H7 (cell line): ENCODE results near the gene ATXN7L1. TPM values are rescaled to one million over a fixed set of nuclear protein-coding genes. Genes with fewer than 3 reads are reported as not detected.
A peak's percentile ranks its signal among the peaks of the same experiment; 100 is the strongest.

Experiments used
- DNase-seq: peaks from one replicate; pipeline ENCODE4 v3.0.0; 2012
- H3K27me3 ChIP-seq: 2 replicates; pipeline ENCODE4 v1.6.0; 2011; ENCODE audit warnings: mild to moderate bottlenecking, low read length; ENCODE audit not compliant: control insufficient read depth, insufficient read depth
- H3K36me3 ChIP-seq: replicated peaks from 2 replicates; pipeline ENCODE4 v1.5.1; 2011; ENCODE audit warnings: low read length; ENCODE audit not compliant: control insufficient read depth, insufficient read depth
- H3K4me3 ChIP-seq: 2 replicates; pipeline ENCODE4 v1.5.1; 2011; ENCODE audit warnings: low read depth, mild to moderate bottlenecking, control low read depth, low read length, moderate library complexity; ENCODE audit not compliant: insufficient read depth
- total RNA-seq: library from RNA; depleted of rRNA; stranded (reverse); fragments of >200 nt; shearing (Covaris generic); gene quantifications from 2 replicates; pipeline ENCODE4 v1.2.3, GENCODE V29; 2014

ATXN7L1 gene
- total RNA-seq, 1 experiment from 2014 or later, result 10.8 TPM

DNA sequence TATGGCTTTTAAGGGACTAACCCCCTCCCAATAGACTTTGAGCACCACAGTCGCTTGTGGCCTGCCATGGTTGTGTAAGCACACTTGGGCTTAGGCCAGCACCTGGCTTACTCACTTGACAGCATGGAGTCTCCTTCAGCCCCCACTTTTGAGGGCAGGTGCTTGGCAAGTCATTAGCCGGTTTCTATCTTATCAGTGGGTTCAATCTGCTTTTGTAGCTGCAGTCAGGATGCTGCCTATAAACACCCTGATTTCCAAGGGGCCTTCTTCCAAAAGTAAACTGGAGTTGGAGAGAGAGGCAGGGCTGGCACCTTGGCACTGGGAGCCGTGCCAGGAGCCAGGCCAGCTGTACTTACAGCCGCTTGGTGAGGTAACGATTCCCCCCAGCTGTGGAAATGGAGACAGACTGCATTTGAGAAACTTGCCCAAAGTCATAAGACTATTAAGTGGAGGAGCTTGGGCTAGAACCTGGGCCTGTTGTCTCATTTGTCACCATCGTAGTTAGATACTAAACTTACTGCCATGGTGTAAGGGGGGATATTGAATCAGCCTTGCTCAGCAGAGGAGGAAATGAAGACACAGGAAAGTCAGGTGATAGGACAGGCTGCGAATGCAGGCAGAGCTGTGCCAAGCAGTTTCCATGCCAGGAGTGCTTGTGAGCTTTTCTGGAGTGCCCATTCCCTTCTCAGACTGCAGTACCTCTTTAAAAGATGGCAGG, 202.9 kb downstream of the ATXN7L1 start:
- H3K27me3 ChIP-seq, result no peaks in the 10 kb centered on the region
- no peak overlapping the region for H3K4me3 ChIP-seq
- H3K36me3 ChIP-seq, result 0 out of 2 replicates have a peak, but pooled peaks cover 1% of the 10 kb centered on the region
- no peak for DNase-seq

DNA sequence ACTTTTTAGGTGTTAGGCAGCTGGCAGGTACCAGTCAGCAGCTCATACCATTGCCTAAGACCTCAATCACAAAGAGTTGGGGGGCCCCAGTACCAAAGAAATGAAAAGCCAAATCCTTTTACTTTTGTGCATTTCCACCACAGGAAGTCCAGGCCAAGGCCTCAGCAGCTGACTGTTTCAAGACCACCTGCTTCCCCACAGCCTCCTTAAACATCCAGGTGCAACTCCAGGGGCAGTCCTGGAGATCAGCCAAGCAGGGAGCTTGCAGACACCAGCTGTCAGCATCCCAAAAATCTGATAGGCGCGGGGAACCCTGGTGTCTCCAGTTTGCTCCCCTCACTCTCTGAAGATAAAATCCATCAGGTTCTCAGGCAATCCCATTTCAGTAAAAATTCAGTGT, 203.6 kb downstream of the ATXN7L1 start:
- DNase-seq, result no peak
- no peaks in the 10 kb centered on the region for H3K36me3 ChIP-seq
- H3K27me3 ChIP-seq, result no peaks in the 10 kb centered on the region
- no peak overlapping the region for H3K4me3 ChIP-seq

DNA sequence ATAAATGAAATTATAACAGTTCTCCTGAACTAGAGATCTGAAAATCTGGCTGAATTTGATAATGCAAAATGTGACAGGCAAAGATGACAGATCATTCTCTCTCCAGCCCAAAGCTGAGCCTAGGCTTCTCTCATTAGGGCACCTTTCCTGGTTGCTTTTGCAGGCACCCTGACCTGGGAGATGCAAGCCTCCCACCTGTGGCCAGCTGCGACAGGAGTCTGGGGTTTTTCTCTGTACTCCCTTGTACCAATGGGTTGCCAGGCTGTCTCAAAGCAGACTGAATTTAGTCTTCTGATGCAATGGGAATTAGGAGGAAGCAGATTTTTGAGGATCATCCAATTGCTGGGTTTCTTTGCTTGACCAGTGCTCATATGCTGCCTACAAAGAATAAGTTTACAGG, 210.1 kb downstream of the ATXN7L1 start:
- no peak overlapping the region for H3K4me3 ChIP-seq

DNA sequence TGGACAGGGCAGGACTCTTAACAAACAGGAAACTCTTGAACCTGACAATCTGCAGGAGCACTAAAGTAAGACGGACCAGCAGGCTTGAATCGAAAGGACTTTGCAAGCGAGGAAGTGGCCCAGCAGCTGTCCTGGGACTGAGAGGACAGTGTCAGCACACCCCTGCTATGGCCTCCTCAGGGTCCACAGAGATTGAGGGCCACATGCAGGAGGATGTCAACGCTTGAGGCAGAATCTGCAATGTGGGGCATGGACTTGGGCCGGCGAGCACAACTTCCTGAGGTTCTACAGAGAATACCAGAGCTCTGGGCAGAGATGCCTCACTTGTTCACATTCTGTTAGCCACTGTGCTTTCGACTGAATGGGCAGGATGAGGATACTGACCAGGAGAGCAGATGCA, 210.7 kb downstream of the ATXN7L1 start:
- Histone ChIP-seq H3K36me3 (peaks cover 12% of the 10 kb centered on the region), H3K4me3 (no peak overlapping the region), H3K27me3 (no peaks in the 10 kb centered on the region)
- no peak for DNase-seq

More for the DNA sequence above, 210.1 kb downstream of the ATXN7L1 start:
- Histone ChIP-seq H3K36me3 (peaks cover 11% of the 10 kb centered on the region), H3K27me3 (no peaks in the 10 kb centered on the region)
- no peak for DNase-seq

DNA sequence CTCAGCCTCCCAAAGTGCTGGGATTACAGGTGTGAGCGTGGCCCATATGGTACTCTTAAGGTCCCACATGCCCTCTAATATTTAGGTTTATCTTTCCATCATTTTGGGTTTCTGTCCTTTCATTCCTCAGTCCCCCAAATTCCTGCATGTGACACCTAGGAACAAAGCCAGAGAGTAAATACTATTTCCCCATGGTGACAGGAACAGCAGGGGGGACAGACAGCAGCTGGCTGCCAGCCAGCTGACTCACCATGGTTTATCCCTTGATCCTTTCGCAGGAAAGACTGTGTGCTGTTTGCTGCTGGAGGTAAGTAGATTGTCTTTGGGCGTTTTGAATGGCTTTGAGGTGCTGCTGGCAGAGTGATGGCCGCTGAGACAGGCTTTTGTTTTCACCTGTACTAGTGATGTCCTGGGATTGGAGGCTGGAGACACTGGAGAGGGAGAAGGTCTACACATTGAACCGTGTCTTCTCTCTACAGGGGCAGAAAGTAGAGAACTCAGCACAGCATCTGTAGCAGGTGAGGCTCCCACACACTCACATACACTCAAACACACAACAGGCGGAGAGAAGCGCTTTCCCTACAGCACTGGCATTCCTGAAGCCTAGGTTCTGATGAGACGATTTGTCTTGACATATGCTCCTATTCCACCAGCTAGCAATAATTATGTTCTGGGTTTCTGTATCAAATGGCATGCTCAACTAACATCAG, 211.4 kb downstream of the ATXN7L1 start:
- H3K27me3 ChIP-seq, result no peaks in the 10 kb centered on the region
- peaks cover 12% of the 10 kb centered on the region for H3K36me3 ChIP-seq
- no peak overlapping the region for H3K4me3 ChIP-seq
- DNase-seq, result peak; percentile 64

DNA sequence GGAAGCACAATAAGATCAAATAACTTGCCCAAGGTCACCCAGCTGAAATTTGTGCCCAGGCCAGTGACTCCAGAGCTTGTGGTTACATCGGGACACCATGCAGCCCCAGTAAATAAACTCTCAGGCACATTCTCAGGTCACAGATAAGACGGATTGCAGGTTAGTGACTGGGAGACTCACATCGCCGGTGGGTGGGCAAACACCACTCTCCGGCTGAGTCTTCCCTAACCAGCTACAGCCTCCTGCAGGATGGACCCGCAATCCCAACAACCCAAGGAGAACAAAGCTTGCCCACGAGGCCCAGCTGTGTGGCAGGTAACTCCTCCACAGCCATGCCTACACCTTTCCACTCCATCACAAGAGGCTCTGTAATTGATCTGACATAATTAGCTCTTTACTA, 213.4 kb downstream of the ATXN7L1 start:
- no peak for DNase-seq
- H3K4me3 ChIP-seq, result no peak overlapping the region
- H3K36me3 ChIP-seq, result peaks cover 12% of the 10 kb centered on the region
- no peaks in the 10 kb centered on the region for H3K27me3 ChIP-seq

DNA sequence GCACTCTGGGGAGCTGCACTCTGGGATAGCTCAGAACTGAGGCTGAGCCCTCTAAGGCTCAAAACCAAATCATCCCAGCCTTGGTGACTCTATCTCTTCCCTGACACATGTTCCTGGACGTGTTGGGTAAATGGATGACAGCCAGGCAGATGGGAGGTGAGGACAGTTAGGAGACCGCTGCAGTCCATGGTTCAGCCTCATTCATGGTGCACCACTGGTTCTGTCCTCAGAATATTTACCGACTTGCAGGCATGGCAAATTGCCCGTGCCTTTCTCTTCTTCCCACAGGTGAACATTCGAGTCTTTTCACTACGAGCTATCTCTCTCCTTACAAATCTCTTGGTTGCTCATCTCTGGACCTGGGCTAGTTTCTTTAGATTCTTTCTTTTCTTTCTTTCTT, 214.8 kb downstream of the ATXN7L1 start:
- Histone ChIP-seq H3K36me3 (peaks cover 12% of the 10 kb centered on the region), H3K4me3 (no peak overlapping the region), H3K27me3 (no peaks in the 10 kb centered on the region)
- DNase-seq, result no peak

DNA sequence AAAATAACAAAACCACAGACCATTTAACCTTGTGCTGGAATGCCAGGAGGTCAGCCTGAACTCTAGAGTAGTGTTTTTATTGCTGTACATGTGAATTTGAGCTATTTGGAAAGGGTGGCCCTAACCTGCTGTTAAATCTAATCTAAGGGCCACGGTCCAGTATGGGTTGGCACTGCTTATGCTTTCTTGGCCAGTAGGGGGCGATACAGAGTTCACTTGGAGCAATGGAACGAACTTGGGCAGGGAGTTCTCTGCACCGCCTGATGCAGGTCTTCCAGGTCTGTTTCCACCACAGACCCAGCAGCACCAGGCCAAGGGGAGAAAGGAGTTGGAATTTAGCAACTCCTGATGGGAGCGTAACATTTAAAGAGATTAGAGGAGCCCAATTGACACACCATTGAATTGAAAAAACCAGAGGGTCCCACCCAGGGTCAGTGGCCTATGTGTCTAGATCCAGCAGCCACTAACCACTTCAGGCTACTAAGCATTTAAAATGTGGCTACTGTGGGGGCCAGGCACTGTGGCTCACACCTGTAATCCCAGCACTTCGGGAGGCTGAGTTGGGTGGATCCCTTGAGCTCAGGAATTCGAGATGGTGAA, 219.4 kb downstream of the ATXN7L1 start:
- Histone ChIP-seq H3K4me3 (no peak overlapping the region), H3K36me3 (peaks cover 6% of the 10 kb centered on the region), H3K27me3 (no peaks in the 10 kb centered on the region)
- peak; percentile 83 for DNase-seq

DNA sequence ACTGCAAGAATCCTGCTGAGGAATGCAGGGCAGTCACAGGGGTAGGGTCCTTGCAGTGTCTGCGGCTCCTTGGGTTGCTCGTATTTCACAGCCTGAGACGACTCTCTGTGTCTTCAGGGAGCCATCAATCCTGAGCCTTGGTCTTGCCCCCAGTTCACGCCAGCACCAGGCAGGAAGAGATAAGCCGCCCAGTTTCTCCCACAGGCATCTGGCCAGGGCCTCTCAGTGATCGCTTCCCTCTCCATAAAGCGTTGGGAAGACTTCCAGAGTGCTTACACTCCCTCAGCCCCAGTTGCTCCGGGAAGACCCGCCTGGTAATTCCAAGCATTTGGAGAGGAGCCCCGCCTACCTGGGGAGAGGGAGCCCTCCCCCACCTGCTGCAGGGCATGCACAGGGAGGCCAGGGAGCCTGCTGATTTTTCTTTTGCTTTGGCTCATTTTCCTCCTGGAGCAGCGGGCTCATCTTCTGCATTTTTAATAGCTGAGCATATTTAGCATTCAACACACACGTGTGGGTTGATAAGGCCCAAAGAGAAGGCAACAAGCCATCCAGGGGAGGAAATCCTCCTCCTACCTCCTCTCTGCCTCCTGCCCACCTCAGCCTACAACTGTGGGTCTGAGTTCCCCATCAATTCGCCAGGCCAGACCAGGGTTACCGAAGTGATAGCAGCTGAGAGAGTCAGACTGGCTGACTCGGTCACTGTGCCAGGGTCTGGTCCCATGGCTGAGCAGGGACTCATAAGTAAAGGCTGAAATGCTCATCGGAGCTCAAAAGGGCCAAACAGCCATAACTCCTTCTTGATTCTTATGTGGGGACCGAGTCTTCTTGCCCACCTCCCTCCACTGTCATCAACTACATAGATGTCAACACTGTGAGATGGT, 220.7 kb downstream of the ATXN7L1 start:
- no peaks in the 10 kb centered on the region for H3K27me3 ChIP-seq
- peaks cover 8% of the 10 kb centered on the region for H3K36me3 ChIP-seq
- peak; percentile 88 for DNase-seq
- no peak overlapping the region for H3K4me3 ChIP-seq

DNA sequence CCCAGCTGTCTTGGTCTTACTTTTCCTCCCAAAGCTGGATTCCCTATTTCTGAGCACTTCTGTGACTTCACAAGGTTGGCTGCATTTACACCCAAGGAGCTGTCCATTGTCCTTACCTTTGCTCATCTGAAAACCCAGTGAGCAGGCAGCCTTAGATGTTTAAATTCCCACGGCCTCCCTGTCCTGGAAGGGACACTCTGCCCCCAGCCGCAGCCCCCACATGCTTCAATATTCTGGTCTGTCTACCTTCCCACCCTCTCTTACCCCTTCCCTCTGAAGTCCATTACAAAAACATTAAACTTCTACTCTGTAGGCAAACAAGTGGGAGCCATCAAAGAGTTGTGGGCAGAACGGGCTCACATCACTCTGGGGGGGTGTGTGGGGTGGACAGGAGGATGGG, 221.3 kb downstream of the ATXN7L1 start:
- no peak for DNase-seq

DNA sequence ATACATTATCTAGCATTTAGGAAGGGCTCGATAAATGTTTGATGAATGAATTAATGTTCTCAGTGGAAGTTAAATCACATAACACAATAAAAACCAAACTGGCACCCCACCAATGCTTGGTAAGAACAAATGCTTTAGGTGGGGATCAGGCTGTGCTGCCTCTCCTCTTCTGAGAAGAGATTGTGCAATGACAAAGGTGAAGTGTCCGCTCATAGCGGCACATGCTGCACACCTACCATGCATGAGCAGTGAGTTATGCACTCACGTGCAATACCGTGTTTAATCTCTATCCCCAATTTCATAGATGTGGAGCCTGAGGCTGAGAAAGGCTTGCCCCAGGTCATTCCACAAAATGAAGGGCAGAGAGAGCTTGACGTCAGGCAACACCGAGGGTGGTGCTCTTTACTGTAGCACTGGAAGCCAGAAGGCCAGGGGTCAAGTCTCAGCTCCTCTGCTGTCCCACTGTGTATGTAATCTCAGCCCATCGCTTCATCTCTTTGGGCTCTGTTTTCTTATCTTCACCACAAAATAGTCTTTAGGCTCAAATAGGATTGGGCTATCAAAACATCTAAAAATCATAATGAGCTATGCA, 222.2 kb downstream of the ATXN7L1 start:
- Histone ChIP-seq H3K36me3 (peaks cover 8% of the 10 kb centered on the region), H3K27me3 (no peaks in the 10 kb centered on the region), H3K4me3 (no peak overlapping the region)
- no peak for DNase-seq

More for the DNA sequence above, 221.3 kb downstream of the ATXN7L1 start:
- Histone ChIP-seq H3K36me3 (peaks cover 8% of the 10 kb centered on the region), H3K27me3 (no peaks in the 10 kb centered on the region), H3K4me3 (no peak overlapping the region)

DNA sequence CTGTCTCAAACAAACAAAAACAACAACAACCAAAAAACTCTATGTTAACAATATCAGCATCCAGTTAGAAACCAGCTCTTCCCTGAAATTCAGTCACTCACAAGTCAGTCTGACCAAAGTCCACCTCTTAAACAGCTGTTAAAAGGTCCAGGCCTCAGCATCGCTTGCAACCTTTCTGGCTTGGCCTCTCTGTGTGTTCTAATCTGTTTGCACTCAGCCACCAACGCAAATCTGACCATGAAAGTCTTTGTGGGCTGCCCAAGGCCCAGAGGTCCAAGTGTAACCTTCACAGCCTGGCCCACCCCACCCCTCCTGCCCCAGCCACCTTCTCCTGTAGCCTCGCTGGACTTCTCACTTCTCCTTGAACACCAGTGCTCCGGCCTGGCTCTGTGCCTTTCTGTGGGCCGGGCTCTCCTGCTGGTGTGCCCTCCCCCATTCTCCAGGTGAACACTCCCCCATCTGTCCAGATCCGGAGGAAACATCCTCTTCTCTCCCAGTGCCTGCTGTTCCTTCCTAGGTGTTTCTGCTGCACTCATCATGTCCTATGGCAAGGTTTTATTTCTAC, 222.9 kb downstream of the ATXN7L1 start:
- H3K36me3 ChIP-seq, result peaks cover 8% of the 10 kb centered on the region
- no peak overlapping the region for H3K4me3 ChIP-seq
- no peaks in the 10 kb centered on the region for H3K27me3 ChIP-seq
- DNase-seq, result no peak

DNA sequence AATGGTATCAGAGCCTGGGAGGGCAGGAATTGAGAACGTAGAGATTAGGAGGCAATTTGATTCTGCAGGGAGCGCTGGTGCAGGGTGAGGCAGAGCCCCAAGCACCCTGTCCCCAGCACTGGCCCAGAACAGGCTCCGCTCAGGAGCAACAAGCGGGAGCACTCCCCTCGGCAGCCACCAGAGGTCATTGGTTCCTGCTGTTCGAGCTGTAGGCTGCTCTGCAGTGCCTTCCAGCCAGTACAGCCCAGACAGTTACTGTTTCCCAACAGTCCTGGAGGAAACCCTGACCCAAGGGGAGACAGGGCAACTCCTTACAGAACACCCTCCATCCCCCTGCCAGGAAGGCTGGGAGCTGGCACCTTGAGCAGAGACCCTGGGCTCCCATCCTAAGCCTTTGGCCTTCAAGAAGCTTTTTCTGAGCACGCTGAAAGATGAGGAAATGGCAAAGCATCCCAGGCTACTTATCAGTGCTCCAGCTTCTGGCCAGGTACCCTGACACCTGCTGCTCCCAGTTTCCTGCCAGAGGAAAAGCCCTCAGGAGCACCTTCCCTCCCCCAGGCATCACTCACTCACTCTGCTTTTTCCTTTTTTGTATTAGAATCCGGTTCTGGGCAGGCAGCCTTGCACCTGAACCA, 223.9 kb downstream of the ATXN7L1 start:
- DNase-seq, result peak; percentile 87
- H3K4me3 ChIP-seq, result no peak overlapping the region
- no peaks in the 10 kb centered on the region for H3K27me3 ChIP-seq
- peaks cover 8% of the 10 kb centered on the region for H3K36me3 ChIP-seq
